AG08395 (cell line): ENCODE results near the gene JAKMIP1.

Experiments
- DNase-seq: peaks from one replicate; pipeline ENCODE4 v3.0.0; 2012; ENCODE audit warnings: mixed read lengths, low spot score

The JAKMIP1 gene

GRCh38 chr4:6180841-6181631 lies 19.3 kb downstream of the JAKMIP1 start:
- no peak for DNase-seq

- DNase-seq: no peak
Observed at GRCh38 chr4:6179362-6179761, 21.0 kb downstream of the JAKMIP1 start.

GRCh38 chr4:6178757-6179156 lies 21.6 kb downstream of the JAKMIP1 start:
- no peak for DNase-seq

- no peak for DNase-seq
Observed at GRCh38 chr4:6177587-6178197, 22.7 kb downstream of the JAKMIP1 start.

GRCh38 chr4:6175426-6175825 lies 24.9 kb downstream of the JAKMIP1 start:
- DNase-seq: no peak

GRCh38 chr4:6172927-6173200 lies 27.5 kb downstream of the JAKMIP1 start:
- DNase-seq: no peak

GRCh38 chr4:6172093-6172926 lies 28.0 kb downstream of the JAKMIP1 start:
- DNase-seq: no peak

GRCh38 chr4:6169239-6169638 lies 31.1 kb downstream of the JAKMIP1 start:
- DNase-seq: no peak

- DNase-seq: no peak
Observed at GRCh38 chr4:6165766-6166165, 34.6 kb downstream of the JAKMIP1 start.

- DNase-seq: no peak
Observed at GRCh38 chr4:6162885-6163284, 37.5 kb downstream of the JAKMIP1 start.

- no peak for DNase-seq
Observed at GRCh38 chr4:6161921-6162464, 38.4 kb downstream of the JAKMIP1 start.

GRCh38 chr4:6160536-6160935 lies 39.8 kb downstream of the JAKMIP1 start:
- DNase-seq: no peak

GRCh38 chr4:6157926-6158325 lies 42.4 kb downstream of the JAKMIP1 start:
- no peak for DNase-seq

- no peak for DNase-seq
Observed at GRCh38 chr4:6155996-6156750, 44.2 kb downstream of the JAKMIP1 start.

GRCh38 chr4:6154875-6155274 lies 45.5 kb downstream of the JAKMIP1 start:
- DNase-seq: no peak

- DNase-seq: no peak
Observed at GRCh38 chr4:6153874-6154273, 46.5 kb downstream of the JAKMIP1 start.

GRCh38 chr4:6152869-6153705 lies 47.3 kb downstream of the JAKMIP1 start:
- DNase-seq: no peak

GRCh38 chr4:6150046-6150735 lies 50.2 kb downstream of the JAKMIP1 start:
- DNase-seq: no peak

- DNase-seq: no peak
Observed at GRCh38 chr4:6148506-6149205, 51.7 kb downstream of the JAKMIP1 start.

GRCh38 chr4:6147441-6147840 lies 52.9 kb downstream of the JAKMIP1 start:
- no peak for DNase-seq
